ENCODE data around the gene CD8B. TPM values are rescaled to one million over a fixed set of nuclear protein-coding genes. Genes with fewer than 3 reads are reported as not detected.

Gene CD8B
- polyA plus RNA-seq, 1 of the 3 experiments (the other 2 are of a cell fraction): not detected

- peaks cover 0 to 3% of the 10 kb centered on the region in 2 experiments; a peak in 1 of 4 replicates for H3K4me1 ChIP-seq (ENCODE audit: control insufficient read depth in 1 of 2, insufficient read depth in 2 of 2, low read depth in 1 of 2, low read length in 1 of 2)
- no peaks in the 10 kb centered on the region for H3K79me2 ChIP-seq (ENCODE audit: insufficient read depth)
- peaks cover 4% of the 10 kb centered on the region for H3F3A ChIP-seq (replicated peaks; ENCODE audit: insufficient read depth)
- H3K9me3 ChIP-seq: no peaks in the 10 kb centered on the region
- WGBS (ENCODE audit: low lambda C conversion rate): 98% methylated on average over 5 of the region's 5 CpGs
- POLR2A ChIA-PET: no interaction called here
- no peak overlapping the region for H3K27ac ChIP-seq (ENCODE audit: low read depth in 2 of 2, low read length in 1 of 2)
- no peak for DNase-seq
- H4K20me1 ChIP-seq (ENCODE audit: insufficient read depth): no peaks in the 10 kb centered on the region
- no peaks in the 10 kb centered on the region for H3K27me3 ChIP-seq (ENCODE audit: insufficient read depth)
- no peak overlapping the region for H3K4me2 ChIP-seq
- CTCF ChIA-PET: interaction anchor here (1.1 kb wide), 1 partner anchor 13 kb away, joined by 4 read pairs; no protein-coding TSS in a partner anchor
- H3K9ac ChIP-seq: no peak overlapping the region
- H3K4me3 ChIP-seq (ENCODE audit: low read depth in 2 of 2, low read length in 1 of 2): no peak overlapping the region
- TF ChIP-seq NRF1 (IDR thresholded peaks at IDR 0.05; ENCODE audit: low read depth, low read length) (no peak), USF2 (IDR thresholded peaks at IDR 0.05; ENCODE audit: borderline replicate concordance, low read depth, low read length) (no peak), CHD2 (IDR thresholded peaks at IDR 0.05; ENCODE audit: low read length, partially characterized antibody) (no peak), JUND (IDR thresholded peaks at IDR 0.05) (no peak)
- no peak overlapping the region for H2AFZ ChIP-seq (ENCODE audit: low read depth)
- no peaks in the 10 kb centered on the region for H3K9me2 ChIP-seq
- peaks cover 15 to 35% of the 10 kb centered on the region in 2 experiments for H3K36me3 ChIP-seq (replicated peaks in 1 of 2; ENCODE audit: control insufficient read depth in 1 of 2, insufficient read depth in 2 of 2, low read length in 1 of 2)
Observed at GRCh38 chr2:86768189-86768949, 93.3 kb downstream of the CD8B start.

Other genes with a start within 250 kb of the CD8B start
- 7.0 and 8.8 TPM in 2 replicates for gene RNF103, start 238.0 kb downstream of the CD8B start, polyA plus RNA-seq (2012; rRNA removed)
- 4.3 and 4.9 TPM in 2 replicates for gene RMND5A, start 141.6 kb downstream of the CD8B start, polyA plus RNA-seq (2012; rRNA removed)
- gene CD8A, start 71.0 kb downstream of the CD8B start, polyA plus RNA-seq (2012; rRNA removed): 0.05 and 0.08 TPM in 2 replicates
- 0.97 and 1.6 TPM in 2 replicates for gene RGPD1, start 80.2 kb upstream of the CD8B start, polyA plus RNA-seq (2012; rRNA removed)
- gene PLGLB1, start 160.0 kb upstream of the CD8B start, polyA plus RNA-seq (2012; rRNA removed): 0.46 and 0.89 TPM in 2 replicates

Data from SK-N-SH (cell line).